ENCODE data around the gene DCTN4. TPM values are rescaled to one million over a fixed set of nuclear protein-coding genes. Genes with fewer than 3 reads are reported as not detected.
A peak's percentile ranks its signal among the peaks of the same experiment; 100 is the strongest.

Gene DCTN4
- total and polyA plus RNA-seq, 2 of the 8 experiments (the other 6 are each of a cell fraction or from before 2014, with no cell fraction given) = 20.5 to 42.7 TPM

DNA sequence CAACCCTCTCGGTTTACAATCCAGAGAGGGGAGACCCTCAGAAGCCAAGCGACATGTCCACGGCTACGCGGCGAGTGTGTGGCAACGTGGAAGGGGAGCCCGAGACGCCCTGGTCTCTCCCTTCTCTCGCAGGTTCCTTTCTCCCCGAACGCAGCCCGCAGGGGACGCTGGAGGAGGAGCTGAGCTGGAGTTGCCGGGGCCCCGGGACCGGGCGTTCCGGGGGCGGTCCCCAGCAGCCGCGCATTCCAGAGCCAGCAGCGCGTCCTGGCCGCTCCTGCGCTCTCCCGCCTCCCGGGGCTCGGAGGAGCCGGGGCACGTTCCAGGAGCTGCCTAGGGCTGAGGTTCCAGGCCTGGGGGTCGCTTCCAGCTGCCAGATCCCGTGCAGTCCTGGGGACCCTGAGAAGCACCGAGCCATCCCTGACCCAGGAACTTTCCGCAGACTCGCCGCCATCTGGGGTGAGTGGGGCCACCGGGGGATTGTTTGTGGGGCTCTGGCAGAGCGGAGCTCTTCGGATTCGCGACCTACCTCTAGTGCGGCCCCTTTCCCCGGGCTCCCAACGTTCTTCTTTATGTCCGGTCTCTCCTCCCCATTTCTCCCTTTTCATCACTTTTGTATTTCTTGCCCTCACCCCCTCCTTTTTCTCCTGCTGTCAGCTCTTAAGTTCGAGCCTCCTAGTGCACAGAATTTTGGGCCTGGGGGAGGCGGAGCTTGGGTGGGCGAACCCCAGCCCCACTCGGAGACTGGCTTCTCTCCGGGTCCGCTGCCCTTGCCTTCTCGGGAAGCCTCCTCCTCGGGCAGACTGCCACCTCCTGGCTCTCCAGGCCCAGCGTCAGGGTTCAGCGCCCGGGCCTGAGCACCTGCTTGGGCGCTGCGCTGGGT, 19.9 kb upstream of the DCTN4 start, which contains the start of gene SMIM3 (continued):
- TF ChIP-seq, protein P1, sequence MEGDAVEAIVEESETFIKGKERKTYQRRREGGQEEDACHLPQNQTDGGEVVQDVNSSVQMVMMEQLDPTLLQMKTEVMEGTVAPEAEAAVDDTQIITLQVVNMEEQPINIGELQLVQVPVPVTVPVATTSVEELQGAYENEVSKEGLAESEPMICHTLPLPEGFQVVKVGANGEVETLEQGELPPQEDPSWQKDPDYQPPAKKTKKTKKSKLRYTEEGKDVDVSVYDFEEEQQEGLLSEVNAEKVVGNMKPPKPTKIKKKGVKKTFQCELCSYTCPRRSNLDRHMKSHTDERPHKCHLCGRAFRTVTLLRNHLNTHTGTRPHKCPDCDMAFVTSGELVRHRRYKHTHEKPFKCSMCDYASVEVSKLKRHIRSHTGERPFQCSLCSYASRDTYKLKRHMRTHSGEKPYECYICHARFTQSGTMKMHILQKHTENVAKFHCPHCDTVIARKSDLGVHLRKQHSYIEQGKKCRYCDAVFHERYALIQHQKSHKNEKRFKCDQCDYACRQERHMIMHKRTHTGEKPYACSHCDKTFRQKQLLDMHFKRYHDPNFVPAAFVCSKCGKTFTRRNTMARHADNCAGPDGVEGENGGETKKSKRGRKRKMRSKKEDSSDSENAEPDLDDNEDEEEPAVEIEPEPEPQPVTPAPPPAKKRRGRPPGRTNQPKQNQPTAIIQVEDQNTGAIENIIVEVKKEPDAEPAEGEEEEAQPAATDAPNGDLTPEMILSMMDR (IDR thresholded peaks at IDR 0.05; ENCODE audit: control extremely low read depth in 1 of 3, insufficient read depth in 1 of 3, low read depth in 1 of 3, low read length in 3 of 3) = peak; percentile 53 to 67 (median 60)
- TF ChIP-seq GABPA (IDR thresholded peaks at IDR 0.05; ENCODE audit: borderline replicate concordance, insufficient read depth, low read length) (0 out of 2 replicates have a peak, but pooled peaks have one; percentile 16), ZNF274 (IDR thresholded peaks at IDR 0.05; ENCODE audit: borderline replicate concordance, extremely low read depth, low read length) (no peak), CREB1 (IDR thresholded peaks at IDR 0.05) (0 out of 2 replicates have a peak, but pooled peaks have one; percentile 27), KDM4A (IDR thresholded peaks at IDR 0.05; ENCODE audit: low read depth, low read length, severe bottlenecking) (peak; percentile 88), SP1 (IDR thresholded peaks at IDR 0.05; ENCODE audit: low read depth, low read length) (no peak), ASH2L (IDR thresholded peaks at IDR 0.05; ENCODE audit: low read length) (peak; percentile 39), SAP30 (IDR thresholded peaks at IDR 0.05; ENCODE audit: insufficient read depth, insufficient replicate concordance, low read length) (peak; percentile 65), POLR2A (IDR thresholded peaks at IDR 0.05; ENCODE audit: control extremely low read depth in 1 of 2, low read depth in 2 of 2, low read length in 2 of 2) (peak; percentile 34 to 82), CTBP2 (IDR thresholded peaks at IDR 0.05; ENCODE audit: borderline replicate concordance, insufficient read depth, insufficient read length, low read length) (peak; percentile 31), CEBPB (IDR thresholded peaks at IDR 0.05; ENCODE audit: low read depth, low read length) (no peak), POLR2AphosphoS5 (IDR thresholded peaks at IDR 0.05; ENCODE audit: low read depth, low read length) (peak; percentile 68), JUN (IDR thresholded peaks at IDR 0.05; ENCODE audit: low read depth, low read length) (no peak), EGR1 (IDR thresholded peaks at IDR 0.05; ENCODE audit: borderline replicate concordance, low read depth, low read length) (peak; percentile 70; the same call in 1 of the 2 replicates)
- TF ChIP-seq, protein P2, sequence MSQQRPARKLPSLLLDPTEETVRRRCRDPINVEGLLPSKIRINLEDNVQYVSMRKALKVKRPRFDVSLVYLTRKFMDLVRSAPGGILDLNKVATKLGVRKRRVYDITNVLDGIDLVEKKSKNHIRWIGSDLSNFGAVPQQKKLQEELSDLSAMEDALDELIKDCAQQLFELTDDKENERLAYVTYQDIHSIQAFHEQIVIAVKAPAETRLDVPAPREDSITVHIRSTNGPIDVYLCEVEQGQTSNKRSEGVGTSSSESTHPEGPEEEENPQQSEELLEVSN (IDR thresholded peaks at IDR 0.05) = peak; percentile 91

Data from H1 (cell line).